ENCODE measurements around the gene GBA2.

GBA2 gene

GRCh38 chr9:35748858-35749514 is at the start of gene GBA2, which contains the start of gene RGP1:
TSS of gene GBA2 (minus strand) at chr9:35749228. CDS start at chr9:35748704, 524 bp downstream.
TSS of gene RGP1 (plus strand) at chr9:35749287. CDS start at chr9:35749756, 469 bp downstream.
- peak; percentile 74 for DNase-seq

- DNase-seq = no peak
These were observed 48.5 kb upstream of the GBA2 start for GRCh38 chr9:35797311-35798109.

GRCh38 chr9:35795695-35796094 is 46.7 kb upstream of the GBA2 start:
- DNase-seq = no peak

- DNase-seq = no peak
These were observed 44.4 kb upstream of the GBA2 start for GRCh38 chr9:35793461-35793860.

- no peak for DNase-seq
These were observed 43.8 kb upstream of the GBA2 start for GRCh38 chr9:35792826-35793225.

- DNase-seq = no peak
These were observed 43.2 kb upstream of the GBA2 start for GRCh38 chr9:35792024-35792813.

GRCh38 chr9:35791297-35791921 is 42.4 kb upstream of the GBA2 start, which contains the start of gene NPR2:
TSS of gene NPR2 (plus strand) at chr9:35791591. CDS start at chr9:35792409, 818 bp downstream.
- DNase-seq = peak; percentile 49

- DNase-seq = peak; percentile 87
These were observed 41.6 kb upstream of the GBA2 start for GRCh38 chr9:35790385-35791296.

GRCh38 chr9:35790025-35790384 is 41.0 kb upstream of the GBA2 start:
- no peak for DNase-seq

GRCh38 chr9:35789541-35789940 is 40.5 kb upstream of the GBA2 start:
- DNase-seq = no peak

- no peak for DNase-seq
These were observed 34.4 kb upstream of the GBA2 start for GRCh38 chr9:35783418-35783817.

- no peak for DNase-seq
These were observed 32.0 kb upstream of the GBA2 start for GRCh38 chr9:35781066-35781465.

GRCh38 chr9:35778496-35778895 is 29.5 kb upstream of the GBA2 start:
- no peak for DNase-seq

- no peak for DNase-seq
These were observed 27.0 kb upstream of the GBA2 start for GRCh38 chr9:35776018-35776417.

GRCh38 chr9:35774907-35775635 is 26.0 kb upstream of the GBA2 start:
- DNase-seq = no peak

- DNase-seq = no peak
These were observed 22.9 kb upstream of the GBA2 start for GRCh38 chr9:35771943-35772342.

- DNase-seq = no peak
These were observed 22.5 kb upstream of the GBA2 start for GRCh38 chr9:35771534-35771933.

GRCh38 chr9:35771075-35771433 is 22.0 kb upstream of the GBA2 start:
- DNase-seq = no peak

GRCh38 chr9:35769763-35770162 is 20.7 kb upstream of the GBA2 start:
- no peak for DNase-seq

- DNase-seq = no peak
These were observed 18.4 kb upstream of the GBA2 start for GRCh38 chr9:35767458-35767857.

GRCh38 chr9:35766997-35767396 is 18.0 kb upstream of the GBA2 start:
- no peak for DNase-seq

Data from EL (cell line).